T follicular helper cell (primary cell): ENCODE results near the gene RAF1.
"Not testable (repeated sequence)": the region's sequence is repeated elsewhere in the genome, so short reads cannot be mapped to it uniquely, and the experiment has no call there.

Source experiments
- DNase-seq: peaks from one replicate; pipeline ENCODE4 v3.0.0-alpha.2; 2020; ENCODE audit warnings: low read depth

RAF1 gene

DNA sequence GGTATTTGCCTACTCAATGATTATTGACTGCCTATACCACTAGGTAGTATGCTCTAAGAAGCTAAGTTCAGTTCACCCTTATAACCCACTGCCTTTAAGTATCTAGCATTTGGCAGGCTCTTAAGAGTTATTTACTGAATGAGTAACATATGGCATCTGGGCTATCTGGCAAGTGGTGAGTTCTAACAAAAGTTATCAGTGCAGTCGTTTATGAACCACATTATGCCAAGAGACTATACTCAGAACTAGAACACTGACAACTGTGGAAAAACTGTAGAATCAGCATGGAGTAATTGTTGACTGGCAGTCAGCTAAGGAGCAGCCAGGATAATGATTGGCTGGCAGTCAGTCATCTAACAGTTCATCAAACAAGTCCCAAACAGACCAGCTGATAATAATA, 25.8 kb downstream of the RAF1 start:
- DNase-seq = no peak

DNA sequence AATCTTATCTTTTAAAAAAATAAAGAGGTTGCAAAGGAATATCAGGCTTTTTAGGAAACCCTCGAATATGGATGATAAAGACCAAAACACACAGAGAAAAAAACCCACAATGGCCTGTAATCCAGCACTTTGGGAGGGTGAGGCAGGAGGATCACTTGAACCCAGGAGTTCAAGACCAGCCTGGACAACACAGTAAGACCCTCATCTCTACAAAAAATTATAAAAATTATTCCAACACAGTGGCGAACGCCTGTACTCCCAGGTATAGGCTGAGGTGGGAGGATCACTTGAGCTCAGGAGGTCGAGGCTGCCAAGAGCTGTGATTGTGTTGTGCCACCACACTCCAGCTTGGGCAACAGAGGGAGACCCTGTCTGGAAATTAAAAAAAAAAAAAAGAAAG, 30.8 kb downstream of the RAF1 start:
- DNase-seq = no peak

DNA sequence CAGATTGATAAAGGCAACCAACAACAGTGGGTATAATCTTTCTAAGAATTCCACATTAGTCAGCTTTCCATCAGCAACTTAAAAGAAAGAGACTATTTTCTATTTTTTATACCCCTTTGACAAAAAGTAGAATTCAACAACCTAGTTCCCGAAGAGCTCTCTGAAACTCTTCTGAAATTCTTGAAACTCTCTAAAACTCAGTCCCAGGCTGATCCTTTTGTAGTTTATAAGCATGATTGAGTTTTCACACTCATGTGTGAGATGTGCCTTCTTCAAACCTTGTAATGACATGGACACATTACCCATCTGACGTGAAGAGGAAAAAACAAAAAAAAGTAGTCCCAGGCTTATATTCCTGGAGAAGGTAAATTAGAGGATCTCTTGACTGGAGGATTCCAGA, 31.4 kb downstream of the RAF1 start:
- no peak for DNase-seq

- not testable (repeated sequence) for DNase-seq
Measured at GRCh38 chr3:12630843-12631242, 33.1 kb downstream of the RAF1 start.

GRCh38 chr3:12630292-12630691, 33.6 kb downstream of the RAF1 start:
- no peak for DNase-seq

DNA sequence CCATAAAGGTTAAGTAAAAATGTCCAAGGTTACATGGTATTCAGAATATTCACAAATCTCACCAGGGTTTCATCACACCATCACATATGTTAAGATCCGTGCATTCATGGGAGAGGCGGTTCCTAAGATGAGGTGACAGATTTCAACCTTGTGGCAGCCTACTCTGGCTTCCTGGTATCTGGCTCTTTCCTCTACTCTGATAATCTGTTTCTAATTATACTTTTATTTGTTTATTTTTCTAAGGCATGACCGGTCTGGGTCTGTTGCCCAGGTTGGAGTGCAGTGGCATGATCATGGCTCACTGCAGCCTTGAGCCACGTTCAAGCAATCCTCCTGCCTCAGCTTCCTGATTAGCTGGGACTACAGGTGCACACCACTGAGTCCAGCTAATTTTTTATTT, 34.4 kb downstream of the RAF1 start:
- DNase-seq = no peak

GRCh38 chr3:12628813-12629212, 35.1 kb downstream of the RAF1 start:
- no peak for DNase-seq

DNA sequence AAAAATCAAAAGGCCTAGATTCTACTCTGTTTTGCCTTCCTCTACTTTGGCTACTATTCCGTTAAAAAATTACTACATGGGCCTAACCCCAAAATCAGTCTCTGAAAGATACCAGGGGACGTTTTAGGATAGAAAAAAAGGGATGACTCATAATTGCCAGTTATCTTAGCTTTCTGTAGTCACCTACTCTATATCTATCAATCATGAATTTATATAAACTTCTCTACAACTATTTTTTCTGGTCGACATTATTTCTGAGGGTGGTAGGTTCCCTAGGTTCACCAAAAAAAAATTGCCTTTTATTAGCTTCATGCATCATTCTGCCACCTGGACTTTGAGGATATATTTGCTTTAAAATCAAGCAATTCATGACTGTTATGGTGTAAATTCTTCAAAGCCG, 36.5 kb downstream of the RAF1 start:
- no peak for DNase-seq

DNA sequence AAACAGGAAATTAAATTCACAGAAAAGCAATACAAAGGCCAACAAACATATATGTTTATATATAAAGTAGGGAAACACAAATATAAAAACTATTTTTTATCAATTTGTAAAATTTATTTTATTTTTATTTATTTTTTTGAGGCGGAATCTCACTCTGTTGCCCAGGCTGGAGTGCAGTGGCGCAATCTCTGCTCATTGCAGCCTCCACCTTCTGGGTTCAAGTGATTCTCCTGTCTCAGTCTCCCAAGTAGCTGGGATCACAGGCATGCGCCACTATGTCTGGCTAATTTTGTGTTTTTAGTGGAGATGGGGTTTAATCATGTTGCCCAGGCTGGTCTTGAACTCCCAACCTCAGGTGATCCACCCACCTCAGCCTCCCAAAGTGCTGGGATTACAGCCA, 39.0 kb downstream of the RAF1 start:
- not testable (repeated sequence) for DNase-seq

- no peak for DNase-seq
Measured at GRCh38 chr3:12624056-12624455, 39.9 kb downstream of the RAF1 start.

- no peak for DNase-seq
Measured at GRCh38 chr3:12622335-12622734, 41.6 kb downstream of the RAF1 start.

DNA sequence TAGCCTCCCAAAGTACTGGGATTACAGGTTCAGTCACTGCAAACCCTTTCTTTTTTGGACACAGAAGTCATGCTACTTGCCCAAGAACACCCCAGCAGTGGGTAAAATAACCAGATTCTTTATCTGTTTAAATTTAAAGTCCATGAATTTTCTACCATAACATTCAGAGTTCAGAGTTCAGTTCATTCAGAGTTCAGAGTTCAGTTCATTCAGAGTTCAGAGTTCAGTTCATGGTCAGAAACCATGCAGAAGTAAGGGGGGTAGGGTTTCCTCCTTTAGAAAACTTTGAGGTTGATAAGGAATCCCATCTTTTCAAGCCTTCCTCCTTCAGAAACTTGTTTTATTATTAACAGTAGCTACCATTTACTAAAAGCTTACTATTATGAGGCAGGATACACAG, 43.2 kb downstream of the RAF1 start:
- DNase-seq = no peak

DNA sequence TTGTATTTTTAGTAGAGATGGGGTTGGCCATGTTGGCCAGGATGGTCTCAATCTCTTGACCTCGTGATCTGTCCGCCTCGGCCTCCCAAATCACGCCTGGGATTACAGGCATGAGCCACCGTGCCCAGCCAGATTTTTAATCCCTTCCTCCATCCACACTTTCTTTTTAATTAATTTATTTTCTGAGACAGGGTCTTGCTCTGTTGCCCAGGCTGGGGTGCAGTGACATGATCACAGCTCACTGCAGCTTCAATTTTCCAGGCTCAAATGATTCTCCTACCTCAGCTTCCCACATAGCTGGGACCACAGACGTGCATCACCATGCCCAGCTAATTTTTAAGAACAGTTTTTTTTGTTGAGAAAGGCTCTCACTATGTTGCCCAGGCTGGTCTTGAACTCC, 43.6 kb downstream of the RAF1 start:
- DNase-seq = no peak

DNA sequence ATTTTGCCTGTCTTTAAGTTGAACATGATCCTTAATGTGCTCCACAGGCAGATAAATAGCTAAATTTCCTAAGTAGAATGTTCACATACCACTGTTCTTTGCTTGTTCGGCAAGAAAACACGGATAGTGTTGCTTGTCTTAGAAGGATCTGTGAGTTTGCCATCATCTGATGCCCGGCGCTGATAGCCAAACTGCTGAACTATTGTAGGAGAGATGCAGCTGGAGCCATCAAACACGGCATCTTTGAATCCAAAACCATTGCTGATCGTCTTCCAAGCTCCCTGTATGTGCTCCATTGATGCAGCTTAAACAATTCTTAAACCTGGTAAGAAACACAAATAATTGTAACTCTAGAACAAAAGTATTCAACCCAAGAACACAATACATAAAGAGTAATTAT, 45.5 kb downstream of the RAF1 start:
- no peak for DNase-seq

DNA sequence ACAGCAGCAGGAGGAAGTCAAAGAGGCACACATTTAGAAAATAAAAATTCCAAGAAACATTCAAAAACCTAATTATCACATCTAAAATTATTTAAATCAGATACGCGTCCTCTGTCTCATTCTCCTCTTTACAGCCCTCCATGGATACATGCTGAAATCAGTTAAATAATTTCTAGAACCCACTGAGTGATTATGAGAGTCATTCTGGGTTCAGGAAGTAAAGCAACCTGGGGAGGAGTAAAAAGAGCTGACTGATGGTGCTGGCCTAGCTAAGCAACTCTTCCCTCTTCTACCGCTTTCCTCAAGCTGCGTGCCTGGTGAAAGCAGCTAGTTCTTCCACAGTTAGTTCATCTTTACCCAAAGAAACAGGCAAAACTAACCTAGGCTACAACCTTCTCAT, 48.7 kb downstream of the RAF1 start:
- DNase-seq = no peak

DNA sequence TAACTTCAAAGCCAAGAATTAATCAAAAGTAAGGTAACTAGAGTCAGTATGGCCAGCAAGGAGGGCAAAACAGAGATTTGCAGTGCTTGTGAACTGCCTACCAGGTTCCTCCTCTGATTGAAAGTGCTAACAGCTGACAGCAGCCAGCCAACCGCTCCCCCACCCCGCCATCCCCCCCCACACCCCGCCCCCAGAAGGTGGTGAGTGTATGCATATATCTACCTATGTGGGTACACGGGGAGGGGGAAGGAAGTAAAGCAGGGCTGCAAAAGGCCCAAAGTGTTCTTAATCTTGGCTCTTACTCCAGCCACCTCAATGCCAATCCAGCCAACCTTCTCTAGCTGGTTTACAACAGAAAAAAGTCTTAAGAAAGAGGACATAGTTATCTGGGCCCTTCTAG, 50.7 kb downstream of the RAF1 start:
- no peak for DNase-seq

DNA sequence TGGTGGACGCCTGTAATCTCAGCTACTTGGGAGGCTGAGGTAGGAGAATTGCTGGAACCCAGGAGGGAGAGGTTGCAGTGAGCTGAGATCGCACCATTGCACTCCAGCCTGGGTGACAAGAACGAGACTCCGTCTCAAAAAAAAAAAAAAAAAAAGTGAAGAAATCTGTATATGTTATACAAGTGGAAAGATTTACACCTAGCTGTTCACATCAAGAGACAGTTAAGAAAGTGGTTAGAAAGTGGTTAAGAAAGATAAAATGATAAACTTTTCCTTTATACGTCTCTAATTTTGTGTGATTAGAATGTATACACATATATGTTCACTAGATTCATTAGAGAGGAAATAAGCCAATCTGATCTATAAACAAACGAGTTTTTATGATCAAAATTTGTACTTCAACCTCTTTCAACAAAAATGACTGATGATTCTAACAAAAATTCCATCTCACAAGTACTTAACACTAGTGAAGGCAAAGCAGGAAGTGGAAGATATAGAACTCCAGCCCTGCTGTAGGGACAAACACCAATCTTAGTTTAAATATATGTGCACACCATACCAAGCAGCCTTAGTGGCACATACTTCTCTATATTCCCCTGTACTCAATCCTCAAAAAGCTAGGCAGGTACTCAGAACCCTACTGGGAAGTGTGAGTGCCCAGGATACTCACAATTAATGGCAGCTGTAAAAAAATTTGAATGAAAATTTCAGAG, 51.2 kb downstream of the RAF1 start:
- no peak for DNase-seq

GRCh38 chr3:12611117-12611516, 52.8 kb downstream of the RAF1 start:
- DNase-seq = no peak

GRCh38 chr3:12608376-12608775, 55.5 kb downstream of the RAF1 start:
- DNase-seq = no peak

DNA sequence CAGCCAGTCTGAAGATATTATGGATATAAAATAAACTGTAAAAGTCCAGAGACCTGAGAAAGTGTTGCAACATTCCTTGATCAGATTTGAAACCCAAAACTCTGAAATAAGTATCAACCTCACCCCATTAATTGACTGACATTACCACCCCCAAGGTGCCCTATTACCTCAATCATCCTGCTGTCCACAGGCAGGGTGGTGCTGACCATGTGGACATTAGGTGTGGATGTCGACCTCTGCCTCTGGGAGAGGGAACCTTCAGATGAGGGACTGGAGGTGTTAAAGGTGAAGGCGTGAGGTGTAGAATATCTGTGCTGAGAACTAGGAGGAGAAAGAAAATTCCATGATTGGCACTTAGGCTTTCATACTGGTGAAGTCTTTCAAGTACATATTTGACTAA, 59.9 kb downstream of the RAF1 start:
- no peak for DNase-seq

GRCh38 chr3:12601072-12601471, 62.8 kb downstream of the RAF1 start:
- DNase-seq = no peak

GRCh38 chr3:12598890-12599289, 65.0 kb downstream of the RAF1 start:
- DNase-seq = no peak

DNA sequence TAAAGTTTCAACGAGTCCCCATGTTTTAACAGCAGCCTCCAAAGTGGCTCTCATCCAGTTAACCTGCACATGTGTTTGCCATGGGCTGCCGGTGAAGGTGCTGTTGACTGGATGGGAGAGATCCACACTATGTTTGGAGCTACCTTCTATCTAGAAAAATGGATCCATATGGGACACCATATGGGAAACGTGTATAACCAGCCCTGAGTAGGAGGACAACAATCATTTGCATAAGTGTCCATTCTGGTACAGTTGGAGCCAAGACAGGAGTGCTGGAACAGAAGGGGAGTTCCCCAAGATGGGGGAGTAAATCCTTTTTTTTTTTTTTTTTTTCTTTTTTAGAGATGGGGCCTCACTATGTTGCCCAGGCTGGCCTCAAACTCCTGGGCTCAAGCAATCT, 70.4 kb downstream of the RAF1 start:
- no peak for DNase-seq

- no peak for DNase-seq
Measured at GRCh38 chr3:12591997-12592715, 71.8 kb downstream of the RAF1 start.
